IPS-18c (cell line): ENCODE results near the gene MATR3.

Experiments
- H3K4me3 ChIP-seq: 2 replicates; pipeline ENCODE4 v1.7.0; 2013; ENCODE audit warnings: low read depth, mild to moderate bottlenecking, low read length, moderate library complexity; ENCODE audit not compliant: insufficient read depth
- H3K9me3 ChIP-seq: one replicate; pipeline ENCODE4 v1.6.1; 2013; ENCODE audit warnings: mild to moderate bottlenecking, low read length, moderate library complexity; ENCODE audit not compliant: control insufficient read depth, insufficient read depth

Gene MATR3

DNA sequence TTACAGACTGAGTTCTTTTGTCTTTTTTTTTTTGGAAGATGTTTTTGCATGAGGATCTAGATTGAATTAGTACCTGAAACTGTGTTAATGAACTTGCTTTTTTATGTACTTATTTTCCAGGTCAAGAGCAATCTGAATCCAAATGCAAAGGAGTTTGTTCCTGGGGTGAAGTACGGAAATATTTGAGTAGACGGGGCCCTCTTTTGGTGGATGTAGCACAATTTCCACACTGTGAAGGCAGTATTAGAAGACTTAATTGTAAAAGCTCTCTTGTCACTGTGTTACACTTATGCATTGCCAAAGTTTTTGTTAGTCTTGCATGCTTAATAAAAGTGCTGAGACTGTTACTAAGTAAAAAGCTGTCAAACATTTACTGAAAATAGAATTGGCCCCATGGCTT lies 75.1 kb downstream of the MATR3 start:
- Histone ChIP-seq H3K4me3 (no peak overlapping the region), H3K9me3 (no peaks in the 10 kb centered on the region)

DNA sequence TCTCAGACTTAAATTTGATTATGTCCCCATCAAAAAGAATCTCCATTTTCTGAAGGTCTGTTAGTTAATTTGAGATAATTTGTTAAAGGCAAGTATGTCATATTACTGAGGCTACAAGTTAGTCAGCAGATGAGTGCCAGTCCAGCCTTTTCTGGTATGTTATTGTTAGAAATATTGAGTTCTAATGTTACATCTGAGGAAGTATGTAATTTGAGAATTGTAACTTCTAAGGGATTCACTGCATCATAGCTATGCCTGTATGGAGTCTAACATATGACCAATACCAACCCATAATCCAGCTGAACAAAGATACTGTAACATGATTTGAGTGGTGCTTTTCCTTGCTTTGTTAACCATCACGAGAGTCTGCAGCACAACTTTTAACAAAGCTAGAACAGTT lies 75.6 kb downstream of the MATR3 start:
- Histone ChIP-seq H3K4me3 (no peak overlapping the region), H3K9me3 (no peaks in the 10 kb centered on the region)

DNA sequence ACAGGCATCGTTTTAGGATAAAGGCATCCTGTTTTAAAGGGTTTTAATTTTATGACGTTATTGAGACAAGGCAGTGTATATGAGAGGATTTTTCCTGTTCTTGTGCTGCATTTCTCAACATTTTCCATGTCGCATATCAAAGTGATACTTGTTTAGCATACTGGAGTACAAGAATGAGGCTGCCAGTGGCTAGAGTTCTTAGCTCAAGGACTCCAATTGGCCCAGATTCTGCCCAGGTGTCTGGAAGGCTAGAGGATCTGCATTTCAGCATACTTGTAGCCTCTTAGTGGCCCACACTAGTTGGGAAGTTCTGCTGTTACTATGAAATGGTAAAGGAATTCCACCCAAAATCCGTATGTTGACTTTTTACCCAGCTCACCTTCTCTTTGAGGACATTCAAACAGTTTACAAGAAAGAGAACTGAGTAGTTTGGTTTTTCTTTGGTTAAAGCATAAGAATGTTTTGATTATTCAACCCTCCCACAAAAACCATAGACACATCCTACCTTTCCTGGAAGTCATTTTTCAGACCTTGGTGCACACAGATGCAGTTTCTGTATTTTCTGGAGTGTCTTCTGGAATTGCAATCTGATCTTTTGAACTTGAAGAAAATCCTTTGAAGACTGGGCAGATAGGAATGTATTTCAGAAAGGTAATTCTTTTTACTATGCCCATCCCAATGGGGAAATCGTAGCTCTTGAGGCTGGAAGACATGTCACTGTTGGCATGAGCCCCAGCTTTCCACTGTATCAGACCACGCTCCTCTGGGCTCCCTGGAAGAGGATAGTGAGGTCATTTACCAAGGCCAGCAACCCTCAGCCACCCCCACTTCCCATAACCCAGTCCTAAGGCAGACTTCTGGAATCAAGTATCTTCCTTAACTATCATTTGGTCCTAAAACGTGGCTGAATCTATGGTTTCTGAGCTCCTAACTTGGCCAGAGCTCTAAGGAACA lies 78.2 kb downstream of the MATR3 start:
- H3K4me3 ChIP-seq = no peak overlapping the region
- H3K9me3 ChIP-seq = no peaks in the 10 kb centered on the region

DNA sequence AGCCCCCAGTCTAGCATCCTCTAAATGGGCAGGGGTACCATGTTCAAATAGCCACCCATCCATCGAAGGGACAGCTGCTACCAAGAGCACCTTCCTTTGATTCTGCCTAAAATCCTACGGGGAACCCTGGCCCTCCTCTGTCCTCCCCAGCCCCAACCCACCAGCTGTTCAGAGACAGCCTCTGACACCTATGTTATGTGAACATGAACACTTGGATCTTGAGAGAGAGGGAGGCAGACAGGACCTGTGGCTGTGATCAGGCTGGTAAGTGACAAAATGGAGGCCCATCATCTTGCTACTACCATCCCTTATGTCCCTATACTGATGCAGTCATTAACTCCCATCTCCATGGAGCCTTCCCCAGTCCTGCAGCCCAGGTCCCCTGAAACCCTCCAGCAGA lies 81.4 kb downstream of the MATR3 start:
- Histone ChIP-seq H3K4me3 (no peak overlapping the region), H3K9me3 (no peaks in the 10 kb centered on the region)

DNA sequence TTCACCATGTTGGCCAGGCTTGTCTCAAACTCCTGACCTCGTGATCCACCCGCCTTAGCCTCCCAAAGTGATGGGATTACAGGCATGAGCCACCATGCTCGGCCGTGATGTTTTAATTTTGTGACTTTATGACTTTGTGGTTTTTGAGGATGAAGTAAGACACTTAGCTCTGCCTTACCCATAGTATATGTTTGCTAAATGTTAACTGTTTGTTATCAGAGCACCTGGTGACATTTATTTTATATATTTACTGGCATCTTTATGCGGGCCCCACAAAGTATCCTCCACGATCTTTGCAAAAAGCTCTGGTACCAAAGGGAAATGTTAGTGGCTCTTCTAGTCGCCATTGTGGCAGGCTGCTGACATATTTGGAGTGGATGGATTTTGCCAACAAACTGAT lies 82.8 kb downstream of the MATR3 start:
- H3K9me3 ChIP-seq = no peaks in the 10 kb centered on the region
- H3K4me3 ChIP-seq = no peak overlapping the region

DNA sequence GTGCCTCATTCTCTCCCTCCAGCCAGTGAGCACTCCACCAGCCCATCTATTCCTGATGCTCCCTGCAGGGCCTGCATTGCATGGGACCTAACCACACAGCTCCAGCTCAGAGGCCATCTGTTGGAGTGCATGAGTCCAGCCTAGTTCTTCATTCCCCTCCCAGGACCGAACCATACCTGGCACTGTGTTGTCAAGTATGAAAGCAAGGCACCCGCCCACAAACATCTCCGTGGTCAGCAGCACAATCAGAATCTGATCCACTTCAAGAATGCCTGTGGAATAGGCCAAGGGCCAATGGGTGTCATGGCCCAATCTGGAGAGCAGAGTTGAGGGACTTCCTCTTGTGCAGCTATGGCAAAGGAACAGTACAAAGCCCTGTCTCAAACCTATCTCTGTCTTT lies 83.7 kb downstream of the MATR3 start:
- no peaks in the 10 kb centered on the region for H3K9me3 ChIP-seq
- no peak overlapping the region for H3K4me3 ChIP-seq

DNA sequence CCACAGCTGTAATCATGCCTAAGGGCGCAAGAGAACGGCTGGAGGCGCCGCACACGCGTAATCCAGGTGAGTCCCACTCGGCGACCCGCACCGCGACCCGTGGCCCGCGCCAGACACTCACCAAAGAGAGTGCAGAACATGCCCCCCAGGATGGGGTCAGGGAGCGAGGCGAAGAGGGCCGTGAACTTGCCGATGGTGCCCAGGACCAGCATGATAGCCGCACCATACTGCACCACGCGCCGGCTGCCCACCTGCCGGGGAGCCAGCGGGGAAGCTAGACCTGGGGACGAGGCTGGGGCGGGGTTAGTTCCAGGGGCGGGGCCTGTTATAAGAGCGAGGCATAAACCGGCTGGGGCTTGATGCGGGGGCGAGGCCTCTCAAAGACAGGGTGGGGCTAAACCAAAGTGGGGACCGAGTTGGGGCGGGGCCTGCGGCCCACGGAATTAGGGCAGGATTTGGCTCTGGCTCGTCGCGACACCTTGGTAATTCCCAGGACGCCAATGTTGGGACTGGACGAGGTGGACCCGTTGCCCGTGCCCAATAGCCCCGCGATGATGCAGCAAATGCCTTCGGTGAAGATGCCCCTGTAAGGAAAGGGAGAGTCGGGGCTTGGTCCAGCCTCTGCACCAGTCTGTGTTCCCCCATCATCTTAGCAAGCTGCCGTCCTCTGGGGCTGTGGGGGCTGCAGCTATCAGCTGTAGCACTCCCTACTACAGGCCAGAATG lies 84.7 kb downstream of the MATR3 start:
- peak overlapping the region; percentile 29; the same call in 1 of the 2 replicates for H3K4me3 ChIP-seq
- no peaks in the 10 kb centered on the region for H3K9me3 ChIP-seq

DNA sequence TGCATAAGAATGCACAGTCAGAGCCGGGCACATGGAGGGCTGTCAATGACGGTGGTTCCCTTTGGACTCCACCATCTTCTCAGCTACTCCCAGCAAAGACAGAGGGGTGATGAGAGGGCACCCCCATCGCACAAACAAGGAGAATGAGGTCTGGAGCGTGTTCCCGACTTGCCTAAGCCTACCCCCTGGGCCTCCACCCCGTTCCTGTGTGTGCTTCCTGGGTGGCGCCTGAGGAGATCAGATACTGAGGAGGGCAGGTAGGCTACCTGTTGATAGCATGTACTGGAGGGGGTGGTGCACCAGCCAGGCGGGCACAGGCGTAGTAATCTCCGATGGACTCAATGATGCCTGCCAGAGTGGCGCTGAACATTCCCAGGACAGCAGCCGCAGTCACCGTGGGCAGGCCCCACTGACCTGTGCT lies 85.4 kb downstream of the MATR3 start:
- Histone ChIP-seq H3K4me3 (0 out of 2 replicates have a peak overlapping the region, but pooled peaks have one; percentile 29), H3K9me3 (no peaks in the 10 kb centered on the region)

DNA sequence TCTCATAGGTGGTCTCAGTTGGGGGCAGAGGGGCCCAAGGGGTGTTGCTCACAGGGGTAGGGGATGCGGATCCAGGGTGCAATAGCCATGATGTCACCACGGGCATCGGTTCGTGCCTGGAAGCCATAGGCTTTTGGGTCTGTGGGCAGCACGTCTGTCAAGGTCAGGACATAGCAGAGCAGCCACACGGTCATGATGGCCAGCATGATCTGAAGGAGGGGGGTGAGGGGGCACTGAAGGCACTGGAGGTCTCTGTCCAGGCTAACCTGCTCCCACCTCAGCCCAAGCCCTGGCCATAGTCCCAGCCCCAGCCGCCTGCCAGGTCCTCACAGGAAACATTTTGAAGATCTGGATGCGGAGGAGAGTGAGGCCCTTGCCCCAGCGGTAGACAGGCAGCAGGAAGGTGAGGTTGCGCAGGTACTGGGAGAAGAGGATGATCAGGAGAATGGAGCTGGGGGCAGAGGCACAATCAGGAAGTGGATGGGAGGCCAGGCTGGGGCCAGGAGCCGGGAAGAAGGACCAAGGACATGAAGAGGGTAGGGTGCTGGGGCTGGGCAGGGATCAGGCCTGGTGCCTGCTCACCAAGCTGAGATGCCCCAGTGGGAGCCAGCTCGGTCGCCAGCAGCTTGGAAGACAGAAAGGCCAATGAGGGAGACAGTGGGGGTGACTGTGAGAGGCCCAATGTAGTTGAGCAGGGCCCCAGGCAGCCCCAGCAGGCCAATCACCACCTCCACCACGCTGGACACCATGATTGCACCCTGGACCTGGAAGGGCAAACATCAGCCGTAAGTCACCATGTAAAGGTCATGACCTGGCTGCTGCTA lies 86.3 kb downstream of the MATR3 start:
- Histone ChIP-seq H3K9me3 (no peaks in the 10 kb centered on the region), H3K4me3 (no peak overlapping the region)
